Karpas-422 (cell line): ENCODE results near the gene TMEM187. TPM values are rescaled to one million over a fixed set of nuclear protein-coding genes. Genes with fewer than 3 reads are reported as not detected.

Experiments used
- DNase-seq: peaks from one replicate; pipeline ENCODE4 v3.0.0-alpha.2; 2015
- H2AFZ ChIP-seq: fragments of 200-600 bp; sonication (generic); 2 replicates; pipeline ENCODE4 v1.6.1; 2014; ENCODE audit warnings: antibody characterized with exemption, low read length, mixed read lengths
- H3K27ac ChIP-seq: fragments of 200-600 bp; sonication (generic); 2 replicates; pipeline ENCODE4 v1.5.1; 2014; ENCODE audit warnings: mild to moderate bottlenecking, low read length, moderate library complexity
- H3K27me3 ChIP-seq: fragments of 200-600 bp; sonication (generic); 2 replicates; pipeline ENCODE4 v1.6.1; 2014; ENCODE audit warnings: low read length, mixed read lengths
- H3K36me3 ChIP-seq: fragments of 200-600 bp; sonication (generic); 2 replicates; pipeline ENCODE4 v1.6.1; 2014; ENCODE audit warnings: low read length, mixed read lengths; ENCODE audit not compliant: insufficient read depth
- H3K4me1 ChIP-seq: fragments of 200-600 bp; sonication (generic); 2 replicates; pipeline ENCODE4 v1.6.1; 2014; ENCODE audit warnings: mild to moderate bottlenecking, low read length, mixed read lengths
- H3K4me2 ChIP-seq: fragments of 200-600 bp; sonication (generic); 2 replicates; pipeline ENCODE4 v1.6.1; 2014; ENCODE audit warnings: low read length, low read depth, mild to moderate bottlenecking; ENCODE audit not compliant: poor library complexity, severe bottlenecking
- H3K4me3 ChIP-seq: fragments of 200-600 bp; sonication (generic); 2 replicates; pipeline ENCODE4 v1.5.1; 2014; ENCODE audit warnings: mild to moderate bottlenecking, antibody characterized with exemption, low read length, mixed read lengths
- H3K79me2 ChIP-seq: fragments of 200-600 bp; sonication (generic); 2 replicates; pipeline ENCODE4 v1.6.1; 2014; ENCODE audit warnings: mild to moderate bottlenecking, low read length, mixed read lengths
- H3K9ac ChIP-seq: fragments of 200-600 bp; sonication (generic); 2 replicates; pipeline ENCODE4 v1.6.0; 2014; ENCODE audit warnings: low read length
- H3K9me2 ChIP-seq: fragments of 200-600 bp; sonication (generic), shearing (Covaris generic); replicated peaks from 2 replicates; pipeline ENCODE4 v1.6.0; 2014; ENCODE audit warnings: mild to moderate bottlenecking, low read length, moderate library complexity; ENCODE audit not compliant: insufficient read depth
- H3K9me3 ChIP-seq: fragments of 300-700, 200-600 bp; sonication (generic); 2 replicates; pipeline ENCODE4 v1.6.1; 2014; ENCODE audit warnings: low read length, mixed read lengths
- H4K20me1 ChIP-seq: fragments of 200-600 bp; sonication (generic); 2 replicates; pipeline ENCODE4 v1.6.1; 2014; ENCODE audit warnings: mild to moderate bottlenecking, antibody characterized with exemption, low read length, low read depth; ENCODE audit not compliant: insufficient read depth
- total RNA-seq: library from RNA; depleted of rRNA; stranded (reverse); fragments of >200 nt; shearing (Covaris generic); gene quantifications from 2 replicates; pipeline ENCODE4 v1.2.3, GENCODE V29; 2014; ENCODE audit warnings: low replicate concordance

TMEM187 gene
- total RNA-seq, 1 experiment from 2014 or later: 1.5 TPM

GRCh38 chrX:153931748-153932147, 40.8 kb upstream of the TMEM187 start:
- H3K79me2 ChIP-seq: peaks cover 20% of the 10 kb centered on the region
- DNase-seq: no peak
- peaks cover 40% of the 10 kb centered on the region for H3K4me1 ChIP-seq
- no peak overlapping the region for H3K4me2 ChIP-seq
- no peaks in the 10 kb centered on the region for H3K9me3 ChIP-seq
- no peaks in the 10 kb centered on the region for H3K9me2 ChIP-seq
- H2AFZ ChIP-seq: no peak overlapping the region
- H3K9ac ChIP-seq: no peak overlapping the region
- H4K20me1 ChIP-seq: no peaks in the 10 kb centered on the region
- H3K27me3 ChIP-seq: no peaks in the 10 kb centered on the region
- no peak overlapping the region for H3K4me3 ChIP-seq
- no peak overlapping the region for H3K27ac ChIP-seq
- H3K36me3 ChIP-seq: 0 out of 2 replicates have a peak, but pooled peaks cover 4% of the 10 kb centered on the region

- Histone ChIP-seq H3K27ac (no peak overlapping the region), H4K20me1 (no peaks in the 10 kb centered on the region), H3K4me2 (no peak overlapping the region), H3K79me2 (peaks cover 20% of the 10 kb centered on the region), H3K27me3 (no peaks in the 10 kb centered on the region), H3K9me3 (no peaks in the 10 kb centered on the region), H3K4me3 (no peak overlapping the region), H3K4me1 (peaks cover 34% of the 10 kb centered on the region), H3K9ac (no peak overlapping the region), H3K36me3 (0 out of 2 replicates have a peak, but pooled peaks cover 4% of the 10 kb centered on the region), H2AFZ (no peak overlapping the region), H3K9me2 (no peaks in the 10 kb centered on the region)
- no peak for DNase-seq
Measured at GRCh38 chrX:153932220-153932915, 40.2 kb upstream of the TMEM187 start.

- H3K9ac ChIP-seq: peak overlapping the region; percentile 93
- H3K27ac ChIP-seq: peak overlapping the region; percentile 66
- H3K36me3 ChIP-seq: 0 out of 2 replicates have a peak, but pooled peaks cover 4% of the 10 kb centered on the region
- H2AFZ ChIP-seq: no peak overlapping the region
- H3K79me2 ChIP-seq: peaks cover 20% of the 10 kb centered on the region
- peaks cover 29% of the 10 kb centered on the region for H3K4me1 ChIP-seq
- DNase-seq: no peak
- H3K9me3 ChIP-seq: no peaks in the 10 kb centered on the region
- no peaks in the 10 kb centered on the region for H4K20me1 ChIP-seq
- H3K4me2 ChIP-seq: peak overlapping the region; percentile 56
- no peaks in the 10 kb centered on the region for H3K9me2 ChIP-seq
- H3K27me3 ChIP-seq: no peaks in the 10 kb centered on the region
- peak overlapping the region; percentile 89 for H3K4me3 ChIP-seq
Measured at GRCh38 chrX:153933748-153934147, 38.8 kb upstream of the TMEM187 start.

GRCh38 chrX:153934148-153934761, 38.3 kb upstream of the TMEM187 start:
- Histone ChIP-seq H3K4me1 (peaks cover 24% of the 10 kb centered on the region), H3K4me2 (peak overlapping the region; percentile 56)

GRCh38 chrX:153934762-153935325, 37.7 kb upstream of the TMEM187 start, which contains the start of gene NAA10:
Gene NAA10, minus strand, starts transcription at chrX:153935037. Its CDS starts 133 bp downstream, at chrX:153934904.
- DNase-seq: peak; percentile 89
- H3K4me2 ChIP-seq: peak within 1 kb of the TSS; percentile 82
- H3K9me2 ChIP-seq: no peaks in the 10 kb centered on the region
- H3K9me3 ChIP-seq: no peaks in the 10 kb centered on the region
- H3K79me2 ChIP-seq: peaks cover 20% of the 10 kb centered on the region
- H3K4me3 ChIP-seq: peak within 1 kb of the TSS; percentile 89
- H3K27me3 ChIP-seq: no peaks in the 10 kb centered on the region
- peak within 1 kb of the TSS; percentile 67; the same call in 1 of the 2 replicates for H2AFZ ChIP-seq
- no peaks in the 10 kb centered on the region for H4K20me1 ChIP-seq
- H3K36me3 ChIP-seq: 0 out of 2 replicates have a peak, but pooled peaks cover 4% of the 10 kb centered on the region
- peaks cover 18% of the 10 kb centered on the region for H3K4me1 ChIP-seq
- H3K27ac ChIP-seq: peak within 1 kb of the TSS; percentile 66
- peak within 1 kb of the TSS; percentile 93 for H3K9ac ChIP-seq

More at GRCh38 chrX:153934148-153934761, 38.3 kb upstream of the TMEM187 start:
- H3K4me3 ChIP-seq: peak overlapping the region; percentile 89
- no peak overlapping the region for H2AFZ ChIP-seq
- H3K9me3 ChIP-seq: no peaks in the 10 kb centered on the region
- 0 out of 2 replicates have a peak, but pooled peaks cover 4% of the 10 kb centered on the region for H3K36me3 ChIP-seq
- no peaks in the 10 kb centered on the region for H4K20me1 ChIP-seq
- H3K27me3 ChIP-seq: no peaks in the 10 kb centered on the region
- H3K79me2 ChIP-seq: peaks cover 20% of the 10 kb centered on the region
- no peak for DNase-seq
- no peaks in the 10 kb centered on the region for H3K9me2 ChIP-seq
- peak overlapping the region; percentile 93 for H3K9ac ChIP-seq
- peak overlapping the region; percentile 66 for H3K27ac ChIP-seq

GRCh38 chrX:153935326-153935851, 37.2 kb upstream of the TMEM187 start:
- Histone ChIP-seq H2AFZ (peak overlapping the region; percentile 67; the same call in 1 of the 2 replicates), H3K36me3 (0 out of 2 replicates have a peak, but pooled peaks cover 4% of the 10 kb centered on the region), H3K27ac (no peak overlapping the region), H3K79me2 (peaks cover 20% of the 10 kb centered on the region), H3K27me3 (no peaks in the 10 kb centered on the region), H3K4me2 (peak overlapping the region; percentile 82), H3K9ac (peak overlapping the region; percentile 72), H4K20me1 (no peaks in the 10 kb centered on the region), H3K9me2 (no peaks in the 10 kb centered on the region), H3K9me3 (no peaks in the 10 kb centered on the region), H3K4me1 (peaks cover 16% of the 10 kb centered on the region), H3K4me3 (peak overlapping the region; percentile 75)
- no peak for DNase-seq

- no peak overlapping the region for H3K4me2 ChIP-seq
- no peaks in the 10 kb centered on the region for H3K27me3 ChIP-seq
- peaks cover 20% of the 10 kb centered on the region for H3K79me2 ChIP-seq
- no peak for DNase-seq
- H3K9me2 ChIP-seq: no peaks in the 10 kb centered on the region
- no peak overlapping the region for H3K27ac ChIP-seq
- no peak overlapping the region for H2AFZ ChIP-seq
- H3K9me3 ChIP-seq: no peaks in the 10 kb centered on the region
- peaks cover 10% of the 10 kb centered on the region for H3K4me1 ChIP-seq
- H3K36me3 ChIP-seq: 0 out of 2 replicates have a peak, but pooled peaks cover 4% of the 10 kb centered on the region
- H3K4me3 ChIP-seq: no peak overlapping the region
- no peaks in the 10 kb centered on the region for H4K20me1 ChIP-seq
- no peak overlapping the region for H3K9ac ChIP-seq
Measured at GRCh38 chrX:153937056-153937455, 35.5 kb upstream of the TMEM187 start.
